CMK (cell line): ENCODE data around the gene CORIN.

Source experiments
- DNase-seq: peaks from one replicate; pipeline ENCODE4 v3.0.0-alpha.2; 2010; ENCODE audit warnings: low read depth

CORIN gene

GRCh38 chr4:47642985-47643760 is 194.7 kb downstream of the CORIN start:
- no peak for DNase-seq

GRCh38 chr4:47642191-47642830 is 195.6 kb downstream of the CORIN start:
- no peak for DNase-seq

DNA sequence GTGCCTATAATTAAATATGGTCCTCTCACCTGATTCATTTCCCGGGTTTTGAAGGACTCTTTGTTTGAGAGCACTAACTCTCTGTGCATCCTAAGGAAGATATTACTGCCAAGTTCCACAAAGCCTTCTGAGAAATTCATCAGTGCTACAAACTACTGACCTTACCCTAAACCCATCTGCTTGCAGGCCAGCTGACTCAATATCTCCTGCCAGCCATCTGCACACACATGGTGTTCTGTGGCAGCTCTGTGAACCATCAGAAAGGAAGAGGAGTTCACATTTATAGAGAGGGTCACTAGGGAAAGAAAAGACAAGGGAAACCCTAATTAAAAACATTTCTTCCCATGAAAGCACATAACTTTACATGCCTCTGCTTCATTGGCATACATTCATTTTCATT is 196.1 kb downstream of the CORIN start:
- DNase-seq: no peak

DNA sequence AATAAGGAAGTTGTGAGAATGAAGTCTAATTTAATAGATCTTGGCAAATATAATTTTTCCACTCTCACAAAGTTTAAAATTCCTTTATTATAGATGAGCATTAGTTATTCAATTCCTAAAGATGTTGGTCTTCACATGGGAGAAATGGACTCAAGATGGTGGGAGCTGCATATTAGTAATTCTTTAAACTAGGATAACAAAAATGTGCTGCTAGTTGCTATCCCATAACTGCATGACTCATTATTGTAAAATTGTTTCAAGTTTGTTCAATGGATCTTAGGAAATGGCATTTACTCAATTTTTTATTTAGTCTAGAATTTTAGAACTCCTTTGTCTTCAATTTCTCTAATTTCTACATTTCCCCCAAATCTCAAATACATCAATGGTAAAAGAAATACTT is 197.0 kb downstream of the CORIN start:
- DNase-seq: no peak

DNA sequence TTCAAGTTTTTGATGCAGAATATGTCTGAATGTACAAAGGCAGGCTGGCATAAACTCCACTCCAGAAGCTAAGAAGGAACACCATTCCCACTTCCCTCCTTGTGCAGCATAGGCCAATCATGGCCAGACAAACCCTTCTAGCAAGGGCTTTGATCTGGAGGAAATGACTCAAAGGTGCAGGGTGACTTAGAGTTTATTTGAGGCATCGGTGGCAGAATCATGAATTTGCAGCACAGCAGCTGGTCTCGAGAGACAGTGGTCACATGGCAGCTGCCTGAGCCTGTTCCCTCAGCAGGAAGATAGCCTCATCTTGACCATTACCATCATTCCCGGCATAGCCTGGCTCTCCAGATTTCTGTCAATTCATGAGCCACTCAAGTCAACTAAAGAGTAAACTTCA is 198.3 kb downstream of the CORIN start:
- no peak for DNase-seq

DNA sequence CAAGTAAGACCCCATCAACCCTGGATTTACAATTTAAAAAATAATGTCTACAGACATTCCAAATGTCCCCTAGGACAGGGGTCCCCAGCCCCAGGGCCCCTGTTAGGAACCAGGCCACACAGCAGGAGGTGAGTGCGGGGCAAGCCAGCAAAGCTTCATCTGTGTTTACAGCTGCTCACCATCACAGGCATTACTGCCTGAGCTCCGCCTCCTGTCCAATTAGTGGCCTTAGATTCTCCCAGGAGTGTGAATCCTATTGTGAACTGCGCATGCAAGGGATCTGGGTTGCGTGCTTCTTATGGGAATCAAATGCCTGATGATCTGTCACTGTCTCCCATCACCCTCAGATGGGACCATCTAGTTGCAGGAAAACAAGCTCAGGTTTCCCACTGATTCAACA is 206.7 kb downstream of the CORIN start:
- DNase-seq: no peak

DNA sequence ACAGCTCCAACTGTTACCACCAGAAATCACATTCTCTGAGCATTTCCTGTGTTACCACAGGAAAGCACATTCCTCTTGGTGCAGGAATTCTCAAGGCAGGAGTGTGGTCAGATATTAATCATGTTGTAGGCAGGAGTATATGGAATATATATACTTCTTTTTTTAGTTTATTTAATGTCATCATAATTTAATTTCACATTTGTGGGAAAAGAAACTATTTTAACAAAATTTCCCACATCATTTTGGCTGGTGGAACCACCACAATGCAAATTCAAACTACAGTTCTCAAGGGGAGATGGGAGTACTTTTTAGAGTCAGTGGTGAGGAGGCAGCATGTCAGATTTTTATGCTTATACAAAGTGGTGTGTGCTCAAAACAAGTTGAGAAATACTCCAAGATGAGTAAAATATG is 213.8 kb downstream of the CORIN start:
- no peak for DNase-seq

DNA sequence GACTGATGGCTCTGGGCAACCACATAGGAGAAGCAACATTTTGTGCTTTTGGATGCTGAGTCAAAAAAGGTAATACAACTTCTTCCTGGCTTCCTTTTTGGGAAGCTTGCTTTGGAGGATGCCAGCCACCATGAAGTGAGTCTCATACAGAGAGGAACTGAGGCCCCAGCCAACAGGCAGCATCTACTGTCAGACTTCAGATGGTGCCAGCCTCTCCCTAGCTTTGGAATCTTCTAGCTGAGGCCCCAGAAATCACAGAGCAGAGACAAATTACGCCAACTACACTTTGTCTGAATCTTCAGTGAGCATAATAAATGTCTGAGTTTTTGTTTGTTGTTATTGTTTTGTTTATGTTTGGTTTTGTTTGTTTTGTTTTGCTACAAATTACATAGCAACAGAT is 216.7 kb downstream of the CORIN start:
- no peak for DNase-seq

DNA sequence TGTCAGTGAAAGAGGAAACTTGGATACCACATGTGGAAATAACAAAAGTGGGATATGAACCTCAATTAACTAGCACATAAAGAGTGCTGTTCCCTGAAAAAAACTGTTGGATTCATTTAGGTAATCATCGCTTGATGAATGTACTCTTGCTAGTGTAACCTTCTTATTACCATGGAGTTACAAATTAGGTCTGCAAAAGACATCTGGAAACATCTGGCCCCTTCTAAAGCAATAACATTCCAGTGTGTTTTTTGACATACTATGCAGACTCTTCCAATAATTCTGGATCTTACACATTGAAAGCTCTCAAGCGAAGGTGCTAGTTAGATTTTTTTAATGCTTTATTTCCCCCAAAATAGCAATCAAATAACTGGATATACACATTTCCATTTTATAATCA is 218.2 kb downstream of the CORIN start:
- DNase-seq: no peak

DNA sequence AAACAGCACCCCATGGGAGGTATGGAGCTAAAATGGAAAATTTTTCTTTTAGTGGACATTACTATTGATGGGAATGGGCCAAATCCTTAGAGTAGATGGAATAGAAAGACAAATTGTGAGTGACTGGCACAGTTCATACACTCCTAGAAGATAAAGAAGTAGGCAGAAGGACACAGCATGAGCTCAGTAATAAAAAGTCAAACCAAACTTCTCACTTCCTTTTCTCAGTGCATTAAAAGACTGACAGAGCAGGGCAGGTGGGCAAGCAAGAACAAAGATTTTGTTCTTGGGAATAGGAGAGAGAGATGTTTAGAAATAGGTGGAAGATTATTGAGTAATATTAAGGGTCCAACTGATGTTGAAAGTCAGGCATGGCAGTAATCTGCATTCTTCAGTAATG is 220.3 kb downstream of the CORIN start:
- no peak for DNase-seq

- DNase-seq: no peak
Measured at GRCh38 chr4:47615385-47615784, 222.5 kb downstream of the CORIN start.

- no peak for DNase-seq
Measured at GRCh38 chr4:47612116-47613023, 225.5 kb downstream of the CORIN start.

DNA sequence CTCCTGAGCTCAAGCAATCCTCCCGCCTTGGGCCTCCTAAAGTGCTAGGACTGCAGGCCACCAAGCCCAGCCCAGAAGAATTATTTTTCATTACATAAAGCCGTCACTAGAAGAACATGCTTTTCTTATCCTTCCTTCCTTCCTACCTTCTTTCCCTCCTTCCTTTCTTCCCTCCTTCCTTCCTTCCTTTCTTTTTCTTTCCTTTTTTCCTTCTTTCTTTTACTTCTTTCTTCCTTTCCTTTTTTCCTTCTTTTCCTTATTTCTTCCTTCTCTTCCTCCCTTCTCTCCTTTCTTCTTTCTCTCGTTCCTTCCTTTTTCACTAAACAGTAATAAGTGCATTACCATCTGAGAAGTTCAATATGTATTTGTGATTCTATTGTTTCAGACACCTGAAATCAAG is 231.4 kb downstream of the CORIN start:
- no peak for DNase-seq

- no peak for DNase-seq
Measured at GRCh38 chr4:47598896-47599295, 239.0 kb downstream of the CORIN start.

DNA sequence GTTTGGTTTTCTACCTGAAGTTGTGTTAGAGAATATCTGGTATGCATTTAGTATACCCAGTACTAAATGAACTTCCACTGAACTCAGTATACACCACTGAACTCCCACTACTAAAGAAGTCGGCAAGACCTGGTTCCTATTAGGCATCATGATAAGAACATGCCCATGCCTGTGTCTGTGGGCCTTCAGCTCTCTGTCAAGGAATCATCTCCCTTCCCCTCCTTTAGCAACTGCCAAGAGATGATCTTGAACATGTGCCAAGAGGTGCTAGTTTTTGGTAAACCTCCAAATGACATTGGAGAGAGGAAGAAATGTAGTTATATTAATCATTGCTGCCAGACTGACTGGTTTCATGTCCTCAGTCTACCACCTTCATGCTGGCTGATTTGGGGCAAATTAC is 239.5 kb downstream of the CORIN start:
- no peak for DNase-seq

DNA sequence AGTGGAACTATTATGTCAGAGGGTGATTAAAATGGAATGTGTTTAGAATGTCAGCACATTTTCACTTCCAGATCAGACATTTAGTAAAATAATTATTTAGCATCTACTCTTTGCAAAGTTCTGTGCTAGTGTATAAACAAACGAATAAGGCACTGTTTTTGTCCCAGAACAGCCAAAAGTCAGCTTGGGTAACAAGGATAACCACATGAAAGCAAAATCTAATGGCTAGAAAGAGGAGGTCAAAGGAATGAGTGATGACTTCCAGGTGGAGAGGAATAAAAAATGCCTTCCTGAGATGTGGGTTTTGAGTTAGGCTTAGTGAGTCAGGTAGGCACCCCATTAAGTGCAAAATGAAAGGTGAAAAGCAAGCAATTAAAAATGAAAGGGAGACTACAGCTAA is 240.2 kb downstream of the CORIN start:
- DNase-seq: no peak

- no peak for DNase-seq
Measured at GRCh38 chr4:47590325-47590724, 247.5 kb downstream of the CORIN start.

DNA sequence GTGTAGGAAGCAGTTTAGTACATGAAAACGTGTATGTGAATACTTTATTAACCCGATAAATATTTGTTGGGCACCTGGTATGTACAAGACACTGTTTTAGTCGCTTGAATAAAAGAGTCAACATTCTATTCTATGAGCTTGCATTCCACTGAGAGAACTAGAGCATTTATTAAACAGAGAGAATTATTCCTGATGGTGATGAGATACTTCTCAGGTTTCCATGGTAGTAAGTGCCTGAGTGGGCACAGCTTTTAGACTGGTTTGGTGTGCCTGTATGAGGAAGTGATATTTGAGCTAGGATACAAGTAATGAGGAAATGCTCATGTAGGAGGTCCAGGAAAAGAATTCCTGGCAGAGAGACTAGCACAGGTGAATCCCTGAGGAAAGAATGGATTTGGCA is 258.6 kb downstream of the CORIN start:
- no peak for DNase-seq

DNA sequence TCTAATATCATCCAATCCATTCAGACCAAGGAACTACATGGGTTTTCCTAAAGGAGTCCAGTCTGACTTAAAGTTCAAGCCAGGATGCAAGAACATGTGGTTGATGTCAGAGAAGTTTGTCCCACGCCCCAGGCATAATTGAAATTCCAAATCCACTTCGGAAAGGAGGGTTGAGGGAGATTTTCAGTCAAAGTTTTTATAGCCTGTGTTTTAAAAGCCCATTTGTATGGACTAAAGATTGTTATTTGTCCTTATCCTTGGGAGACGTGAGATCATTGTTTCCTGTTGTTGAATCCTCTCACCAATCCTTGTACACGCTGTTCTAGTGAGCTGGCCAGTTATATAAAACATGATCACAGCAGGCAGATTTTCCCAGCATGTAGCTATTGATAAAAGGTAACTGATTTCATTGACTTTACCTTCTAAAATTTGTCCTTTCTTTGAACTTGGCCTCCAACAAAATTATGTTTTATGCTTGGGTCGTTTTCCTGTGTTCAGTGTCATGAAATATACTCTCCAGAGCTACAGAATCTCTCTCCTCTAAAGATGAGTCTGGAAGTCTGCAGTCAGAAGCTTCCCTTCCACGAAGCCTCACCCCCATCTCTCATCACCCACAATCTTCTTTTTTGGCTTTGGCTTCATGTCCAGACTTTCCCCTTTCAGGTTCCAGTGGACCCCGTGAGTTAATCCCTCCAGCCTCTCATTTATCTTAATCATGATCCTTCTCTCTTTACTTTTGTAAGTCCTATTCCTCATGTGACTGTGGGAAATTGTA is 259.9 kb downstream of the CORIN start:
- no peak for DNase-seq

DNA sequence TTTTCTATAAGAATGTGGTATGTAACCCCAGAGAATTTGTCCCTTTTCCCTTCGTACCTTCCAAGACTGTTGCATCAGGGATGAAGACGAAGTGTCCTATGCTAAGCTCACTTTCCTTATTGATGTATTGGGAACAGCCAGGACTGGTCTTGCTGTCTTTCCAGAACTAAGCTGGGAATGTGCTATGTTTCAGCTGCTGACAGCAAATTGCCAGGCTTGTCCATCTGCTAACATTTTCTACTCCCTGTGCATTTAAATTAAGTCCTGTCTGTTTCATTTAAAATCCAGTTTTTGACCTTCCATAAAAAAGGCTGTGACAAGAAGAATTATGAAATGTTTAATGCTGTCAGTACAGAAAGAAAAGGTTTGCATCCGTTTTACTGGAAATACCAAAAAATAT is 264.9 kb downstream of the CORIN start:
- no peak for DNase-seq

GRCh38 chr4:47570816-47571215 is 267.1 kb downstream of the CORIN start:
- DNase-seq: no peak

GRCh38 chr4:47567511-47567910 is 270.4 kb downstream of the CORIN start:
- no peak for DNase-seq
